HPDE6-E6E7 (cell line): Measurements from ENCODE around the gene SSH2.
A peak's percentile ranks its signal among the peaks of the same experiment; 100 is the strongest.

ENCODE experiments used
- DNase-seq: peaks from one replicate; pipeline ENCODE4 v3.0.0; 2011; ENCODE audit warnings: missing footprints; ENCODE audit errors: extremely low spot score

Gene SSH2

GRCh38 chr17:29590411-29591145 is 339.4 kb downstream of the SSH2 start:
- DNase-seq, result no peak

GRCh38 chr17:29589524-29590410 is 340.3 kb downstream of the SSH2 start, which contains the start of gene GIT1:
Gene GIT1, minus strand, starts transcription at chr17:29589648. Its CDS starts 270 bp downstream, at chr17:29589378.
- DNase-seq, result peak; percentile 86

- DNase-seq, result no peak
Measured at GRCh38 chr17:29588562-29589411, 341.2 kb downstream of the SSH2 start.

- DNase-seq, result no peak
Measured at GRCh38 chr17:29588017-29588561, 341.9 kb downstream of the SSH2 start.

- DNase-seq, result no peak
Measured at GRCh38 chr17:29587591-29587990, 342.4 kb downstream of the SSH2 start.

- no peak for DNase-seq
Measured at GRCh38 chr17:29586676-29587469, 343.2 kb downstream of the SSH2 start.

GRCh38 chr17:29585080-29585751 is 344.8 kb downstream of the SSH2 start:
- DNase-seq, result no peak

- no peak for DNase-seq
Measured at GRCh38 chr17:29584452-29585079, 345.5 kb downstream of the SSH2 start.

GRCh38 chr17:29583324-29584248 is 346.4 kb downstream of the SSH2 start:
- peak; percentile 80 for DNase-seq

GRCh38 chr17:29582772-29583171 is 347.3 kb downstream of the SSH2 start:
- no peak for DNase-seq

- no peak for DNase-seq
Measured at GRCh38 chr17:29582254-29582765, 347.7 kb downstream of the SSH2 start.

- peak; percentile 78 for DNase-seq
Measured at GRCh38 chr17:29581583-29582253, 348.3 kb downstream of the SSH2 start.

GRCh38 chr17:29579866-29580771 is 349.9 kb downstream of the SSH2 start:
- peak; percentile 89 for DNase-seq

- DNase-seq, result no peak
Measured at GRCh38 chr17:29578626-29579485, 351.2 kb downstream of the SSH2 start.

- no peak for DNase-seq
Measured at GRCh38 chr17:29577385-29578211, 352.4 kb downstream of the SSH2 start.
